CD4-positive, alpha-beta memory T cell (primary cell): ENCODE measurements around the gene DPEP3. TPM values are rescaled to one million over a fixed set of nuclear protein-coding genes. Genes with fewer than 3 reads are reported as not detected.
"Not testable (repeated sequence)": the region's sequence is repeated elsewhere in the genome, so short reads cannot be mapped to it uniquely, and the experiment has no call there.

Experiments
- CTCF ChIA-PET: fragments of 350-600 bp; sonication (Branson Sonifier 250); formaldehyde crosslinking; loops from one replicate; lab custom pipeline; 2021; ENCODE audit warnings: inconsistent platforms; ENCODE audit not compliant: partially characterized antibody; lab: Charles Lee
- POLR2A ChIA-PET: fragments of 350-600 bp; sonication (Branson Sonifier 250); formaldehyde crosslinking; loops from one replicate; lab custom pipeline; 2021; ENCODE audit not compliant: partially characterized antibody; lab: Charles Lee
- DNase-seq, 5 donors: peaks; one replicate each; pipeline versions ENCODE4 v3.0.0 to v3.0.0-alpha.2; 2020 to 2022; ENCODE audit warnings: mixed read lengths in 1 of 5
- H3K27ac ChIP-seq: one replicate; pipeline ENCODE4 v1.7.0; 2013; ENCODE audit warnings: low read depth, low read length
- H3K27me3 ChIP-seq: 2 replicates; pipeline ENCODE4 v1.7.0; 2013; ENCODE audit warnings: mild to moderate bottlenecking, low read length, moderate library complexity; ENCODE audit not compliant: insufficient read depth
- H3K36me3 ChIP-seq: 2 replicates; pipeline ENCODE4 v1.7.0; 2013; ENCODE audit warnings: mild to moderate bottlenecking, low read length, moderate library complexity; ENCODE audit not compliant: insufficient read depth
- H3K4me1 ChIP-seq: 2 replicates; pipeline ENCODE4 v1.7.0; 2013; ENCODE audit warnings: mild to moderate bottlenecking, low read length, moderate library complexity; ENCODE audit not compliant: insufficient read depth
- H3K4me3 ChIP-seq, 2 donors: one replicate each; pipeline ENCODE4 v1.7.0; 2013; ENCODE audit warnings: low read length in 2 of 2, mild to moderate bottlenecking in 1 of 2
- H3K9me3 ChIP-seq, 2 donors: one replicate each; pipeline ENCODE4 v1.7.0; 2013; ENCODE audit warnings: low read length in 2 of 2, control low read depth in 1 of 2; ENCODE audit not compliant: control insufficient read depth in 1 of 2
- H3K27ac Mint-ChIP-seq, 7 donors: one replicate each; pipeline ENCODE4 v1.8.0; 2020 to 2021; ENCODE audit warnings: mixed read lengths in 7 of 7, mild to moderate bottlenecking in 6 of 7, inconsistent platforms in 3 of 7, moderate library complexity in 3 of 7
- H3K27me3 Mint-ChIP-seq, 2 donors: one replicate each; pipeline ENCODE4 v1.8.0; 2020 to 2021; ENCODE audit warnings: mixed read lengths in 2 of 2
- H3K36me3 Mint-ChIP-seq, 2 donors: one replicate each; pipeline ENCODE4 v1.8.0; 2020 to 2021; ENCODE audit warnings: mixed read lengths in 2 of 2, inconsistent platforms in 1 of 2, mild to moderate bottlenecking in 1 of 2
- H3K4me1 Mint-ChIP-seq, 4 donors: one replicate each; pipeline ENCODE4 v1.8.0; 2020 to 2021; ENCODE audit warnings: mixed read lengths in 4 of 4, mild to moderate bottlenecking in 1 of 4
- H3K4me3 Mint-ChIP-seq, 8 donors: one replicate each; pipeline ENCODE4 v1.8.0; 2020 to 2021; ENCODE audit warnings: mixed read lengths in 8 of 8, mild to moderate bottlenecking in 7 of 8, moderate library complexity in 6 of 8, inconsistent platforms in 3 of 8
- H3K9me3 Mint-ChIP-seq, 8 donors: one replicate each; pipeline ENCODE4 v1.8.0; 2020 to 2021; ENCODE audit warnings: mixed read lengths in 8 of 8, mild to moderate bottlenecking in 5 of 8, inconsistent platforms in 3 of 8, moderate library complexity in 1 of 8
- intact Hi-C: fragments of 100-400 bp; cut with micrococcal nuclease; formaldehyde crosslinking; loops from one replicate; pipeline ENCODE4 v1.15.1; 2023
- polyA plus RNA-seq, 2 donors: library from polyadenylated mRNA; unstranded; fragments of 300-500 nt; fragmentation: Illumina TruSeq; gene quantifications; one replicate each; pipeline ENCODE4 v1.2.3, GENCODE V29; 2021
- total RNA-seq, 2 experiments: library from RNA; stranded (reverse); gene quantifications; one replicate each; pipeline ENCODE4 v1.2.3, GENCODE V29; 2021

Gene DPEP3
- total and polyA plus RNA-seq, 4 experiments from 2014 or later, result 0.91 to 1.2 TPM; not detected in 2

GRCh38 chr16:68015681-68016080, 35.4 kb upstream of the DPEP3 start, which contains the start of gene DPEP2NB:
TSS of gene DPEP2NB (minus strand) at chr16:68015911. CDS start at chr16:68015770, 141 bp downstream.
- Histone ChIP-seq H3K4me3 (no peak within 1 kb of the TSS), H3K36me3 (no peaks in the 10 kb centered on the region), H3K4me1 (no peaks in the 10 kb centered on the region), H3K27me3 (no peaks in the 10 kb centered on the region), H3K9me3 (no peaks in the 10 kb centered on the region), H3K27ac (no peak within 1 kb of the TSS)
- CTCF ChIA-PET, result interaction anchor here (1.1 to 1.2 kb wide), 2 partner anchors 10 to 75 kb away, joined by 3 read pairs; no protein-coding TSS in a partner anchor
- Mint-ChIP-seq H3K9me3 (no peaks in the 10 kb centered on the region), H3K4me3 (peak within 1 kb of the TSS in 1 of 8 donors; percentile 61), H3K4me1 (peaks cover 0 to 2% (median under 1%) of the 10 kb centered on the region in 4 donors), H3K36me3 (peaks cover 0 to 3% of the 10 kb centered on the region in 2 donors), H3K27ac (peak within 1 kb of the TSS in 1 of 7 donors; percentile 0), H3K27me3 (no peaks in the 10 kb centered on the region)
- DNase-seq, result no peak
- intact Hi-C loops, result no loop called here
- POLR2A ChIA-PET, result interaction anchor here (1.0 to 3.6 kb wide), 3 partner anchors 10 to 16 kb away, joined by 3 to 15 read pairs (median 11); partner anchors contain the start of gene DPEP2

GRCh38 chr16:68013440-68013839, 33.1 kb upstream of the DPEP3 start:
- Mint-ChIP-seq H3K4me3 (no peak overlapping the region), H3K36me3 (no peaks in the 10 kb centered on the region), H3K27me3 (no peaks in the 10 kb centered on the region), H3K27ac (peak overlapping the region in 2 of 7 donors; percentile 24 to 46), H3K4me1 (peaks cover 0 to 10% (median 3%) of the 10 kb centered on the region in 4 donors), H3K9me3 (no peaks in the 10 kb centered on the region)
- intact Hi-C loops, result no loop called here
- no peak for DNase-seq
- no peaks in the 10 kb centered on the region for H3K4me1 ChIP-seq
- CTCF ChIA-PET, result interaction anchor here (1.1 kb wide), 1 partner anchor 15 kb away, joined by 3 read pairs; no protein-coding TSS in a partner anchor
- POLR2A ChIA-PET, result interaction anchor here (1.4 kb wide), 1 partner anchor 9 kb away, joined by 4 read pairs; the partner anchor contains the start of genes DDX28 and DUS2
- no peaks in the 10 kb centered on the region for H3K27me3 ChIP-seq
- no peaks in the 10 kb centered on the region for H3K36me3 ChIP-seq
- H3K27ac ChIP-seq, result no peak overlapping the region
- no peak overlapping the region for H3K4me3 ChIP-seq
- H3K9me3 ChIP-seq, result no peaks in the 10 kb centered on the region

GRCh38 chr16:68009872-68010271, 29.6 kb upstream of the DPEP3 start:
- H3K9me3 Mint-ChIP-seq, intact Hi-C loops, H3K27me3 Mint-ChIP-seq, DNase-seq, H3K4me3 ChIP-seq, H3K36me3 Mint-ChIP-seq, H3K27ac ChIP-seq, H3K4me3 Mint-ChIP-seq, H3K9me3 ChIP-seq, H3K36me3 ChIP-seq, H3K27me3 ChIP-seq: not testable (repeated sequence)
- peaks cover 21% of the 10 kb centered on the region for H3K4me1 ChIP-seq
- Mint-ChIP-seq H3K27ac (peak overlapping the region in 3 of 7 donors; percentile 13 to 88 (median 85)), H3K4me1 (peaks cover 15 to 32% (median 18%) of the 10 kb centered on the region in 4 donors)
- ChIA-PET CTCF (interaction anchor here (1.4 kb wide), 1 partner anchor 11 kb away, joined by 3 read pairs; the partner anchor contains the start of gene DPEP2), POLR2A (interaction anchor here (1.0 kb wide), 1 partner anchor 9 kb away, joined by 4 read pairs; no protein-coding TSS in a partner anchor)

GRCh38 chr16:68009157-68009735, 28.9 kb upstream of the DPEP3 start:
- peaks cover 26% of the 10 kb centered on the region for H3K4me1 ChIP-seq
- Mint-ChIP-seq H3K36me3 (no peaks in the 10 kb centered on the region), H3K4me3 (no peak overlapping the region), H3K4me1 (peaks cover 17 to 36% (median 22%) of the 10 kb centered on the region in 4 donors), H3K9me3 (no peaks in the 10 kb centered on the region), H3K27me3 (no peaks in the 10 kb centered on the region), H3K27ac (peak overlapping the region in 4 of 7 donors; percentile 48 to 85 (median 68))
- CTCF ChIA-PET, result interaction anchor here (1.4 kb wide), 1 partner anchor 10 kb away, joined by 3 read pairs; the partner anchor contains the start of gene DPEP2
- H3K27me3 ChIP-seq, result no peaks in the 10 kb centered on the region
- no peaks in the 10 kb centered on the region for H3K9me3 ChIP-seq
- POLR2A ChIA-PET, result interaction anchor here (1.2 to 4.7 kb wide), 2 partner anchors 9 to 13 kb away, joined by 5 to 67 read pairs; partner anchors contain the start of genes DDX28 and DUS2
- intact Hi-C loops, result no loop called here
- no peak for DNase-seq
- no peaks in the 10 kb centered on the region for H3K36me3 ChIP-seq
- H3K27ac ChIP-seq, result no peak overlapping the region
- no peak overlapping the region for H3K4me3 ChIP-seq

- POLR2A ChIA-PET, result interaction anchor here (0.6 to 4.7 kb wide), 29 partner anchors 8 to 361 kb away, joined by 3 to 67 read pairs (median 4); partner anchors contain the start of genes CARMIL2, DDX28, DPEP2 and DPEP2NB
- CTCF ChIA-PET, result interaction anchor here (0.9 to 6.0 kb wide), 12 partner anchors 9 to 79 kb away, joined by 3 to 45 read pairs (median 5); partner anchors contain the start of genes DDX28, DUS2 and NFATC3
- Histone ChIP-seq H3K36me3 (no peaks in the 10 kb centered on the region), H3K4me3 (no peak overlapping the region), H3K4me1 (peaks cover 56% of the 10 kb centered on the region), H3K27me3 (no peaks in the 10 kb centered on the region), H3K9me3 (no peaks in the 10 kb centered on the region), H3K27ac (peak overlapping the region; percentile 29)
- Mint-ChIP-seq H3K4me3 (peak overlapping the region in 7 of 8 donors; percentile 46 to 76 (median 60)), H3K4me1 (peaks cover 22 to 53% (median 37%) of the 10 kb centered on the region in 4 donors), H3K36me3 (no peaks in the 10 kb centered on the region), H3K27me3 (no peaks in the 10 kb centered on the region), H3K9me3 (no peaks in the 10 kb centered on the region), H3K27ac (peak overlapping the region; percentile 81 to 97 (median 95))
- peak; percentile 61 to 77 (median 67) for DNase-seq
- intact Hi-C loops, result loop anchor here (1.0 to 2.0 kb wide), 2 partner anchors 13 to 17 kb away; partner anchors contain the start of genes DDX28 and DUS2
Measured at GRCh38 chr16:68005786-68006286, 25.5 kb upstream of the DPEP3 start.

- Histone ChIP-seq H3K27me3 (no peaks in the 10 kb centered on the region), H3K4me3 (no peak overlapping the region), H3K4me1 (peaks cover 62% of the 10 kb centered on the region), H3K9me3 (no peaks in the 10 kb centered on the region), H3K36me3 (no peaks in the 10 kb centered on the region), H3K27ac (peak overlapping the region; percentile 29)
- Mint-ChIP-seq H3K36me3 (no peaks in the 10 kb centered on the region), H3K27ac (peak overlapping the region; percentile 81 to 97 (median 95)), H3K4me1 (peaks cover 27 to 53% (median 42%) of the 10 kb centered on the region in 4 donors), H3K9me3 (no peaks in the 10 kb centered on the region), H3K27me3 (no peaks in the 10 kb centered on the region), H3K4me3 (peak overlapping the region in 7 of 8 donors; percentile 17 to 76 (median 60))
- ChIA-PET CTCF (interaction anchor here (0.9 to 6.0 kb wide), 10 partner anchors 9 to 70 kb away, joined by 3 to 45 read pairs (median 6); partner anchors contain the start of genes DDX28 and DUS2), POLR2A (interaction anchor here (0.7 to 4.7 kb wide), 23 partner anchors 8 to 360 kb away, joined by 3 to 67 read pairs (median 4); partner anchors contain the start of genes CARMIL2, DDX28, DPEP2 and DPEP2NB)
- no peak for DNase-seq
- intact Hi-C loops, result no loop called here
Measured at GRCh38 chr16:68005211-68005610, 24.9 kb upstream of the DPEP3 start.
